ENCODE results near the gene PTPN2.
"Not testable (repeated sequence)": the region's sequence is repeated elsewhere in the genome, so short reads cannot be mapped to it uniquely, and the experiment has no call there.

The PTPN2 gene

GRCh38 chr18:12883684-12884405 is at the start of gene PTPN2:
Gene PTPN2 (minus strand): TSS chr18:12884237. CDS start chr18:12884141, 96 bp downstream.
- peak; percentile 95 for DNase-seq

GRCh38 chr18:12933327-12933726 is 49.3 kb upstream of the PTPN2 start:
- no peak for DNase-seq

- DNase-seq, result no peak
These were observed 46.9 kb upstream of the PTPN2 start for GRCh38 chr18:12930908-12931307.

GRCh38 chr18:12930376-12930775 is 46.3 kb upstream of the PTPN2 start:
- no peak for DNase-seq

GRCh38 chr18:12929477-12930083 is 45.5 kb upstream of the PTPN2 start:
- no peak for DNase-seq

GRCh38 chr18:12928641-12929040 is 44.6 kb upstream of the PTPN2 start:
- no peak for DNase-seq

GRCh38 chr18:12928206-12928605 is 44.2 kb upstream of the PTPN2 start:
- DNase-seq, result no peak

GRCh38 chr18:12924616-12925015 is 40.6 kb upstream of the PTPN2 start:
- no peak for DNase-seq

- DNase-seq, result no peak
These were observed 38.2 kb upstream of the PTPN2 start for GRCh38 chr18:12922266-12922665.

- DNase-seq, result no peak
These were observed 37.1 kb upstream of the PTPN2 start for GRCh38 chr18:12921178-12921577.

GRCh38 chr18:12911929-12912703 is 28.1 kb upstream of the PTPN2 start:
- peak; percentile 49 for DNase-seq

GRCh38 chr18:12911025-12911928 is 27.2 kb upstream of the PTPN2 start:
- no peak for DNase-seq

- DNase-seq, result no peak
These were observed 24.7 kb upstream of the PTPN2 start for GRCh38 chr18:12908706-12909105.

GRCh38 chr18:12907258-12907925 is 23.4 kb upstream of the PTPN2 start:
- no peak for DNase-seq

GRCh38 chr18:12906773-12907172 is 22.7 kb upstream of the PTPN2 start:
- no peak for DNase-seq

- no peak for DNase-seq
These were observed 22.1 kb upstream of the PTPN2 start for GRCh38 chr18:12906119-12906518.

GRCh38 chr18:12904012-12904516 is 20.0 kb upstream of the PTPN2 start:
- DNase-seq, result no peak

GRCh38 chr18:12901208-12901607 is 17.2 kb upstream of the PTPN2 start:
- not testable (repeated sequence) for DNase-seq

GRCh38 chr18:12896784-12897333 is 12.8 kb upstream of the PTPN2 start:
- DNase-seq, result not testable (repeated sequence)

- no peak for DNase-seq
These were observed 11.6 kb upstream of the PTPN2 start for GRCh38 chr18:12895626-12896025.

GRCh38 chr18:12895014-12895413 is 11.0 kb upstream of the PTPN2 start:
- no peak for DNase-seq

- no peak for DNase-seq
These were observed 7.5 kb upstream of the PTPN2 start for GRCh38 chr18:12891561-12891960.

All from islet precursor cell (in vitro differentiated cells).